GM10248 (cell line): ENCODE measurements around the gene ADAM11.

ENCODE experiments used
- CTCF ChIA-PET: fragments of 300-600 bp; sonication (Branson Sonifier 250); formaldehyde crosslinking; extraction: SDS; loops from one replicate; lab custom pipeline; 2021; ENCODE audit warnings: antibody characterized with exemption; lab: Yijun Ruan, JAX
- POLR2A ChIA-PET: fragments of 350-650 bp; sonication (Branson Sonifier 250); formaldehyde crosslinking; extraction: SDS; loops from one replicate; lab custom pipeline; 2020; ENCODE audit warnings: antibody characterized with exemption; lab: Yijun Ruan, JAX
- DNase-seq: peaks from one replicate; pipeline ENCODE4 v3.0.0; 2012; ENCODE audit errors: extremely low spot score
- CTCF ChIP-seq: IDR thresholded peaks from 2 replicates; pipeline ENCODE4 v1.5.1; 2012; ENCODE audit warnings: mild to moderate bottlenecking, low read depth; ENCODE audit errors: extremely low read depth, missing control alignments, control extremely low read depth

The ADAM11 gene

GRCh38 chr17:44765965-44766364, 7.2 kb downstream of the ADAM11 start:
- POLR2A ChIA-PET, result interaction anchor here (0.6 kb wide), 2 partner anchors 11 to 33 kb away, joined by 4 read pairs; no protein-coding TSS in a partner anchor
- TF ChIP-seq CTCF, result no peak
- DNase-seq, result no peak
- CTCF ChIA-PET, result interaction anchor here (2.1 kb wide), 1 partner anchor 13 kb away, joined by 7 read pairs; no protein-coding TSS in a partner anchor

- ChIA-PET POLR2A (interaction anchor here (0.6 kb wide), 1 partner anchor 11 kb away, joined by 4 read pairs; no protein-coding TSS in a partner anchor), CTCF (interaction anchor here (2.1 kb wide), 1 partner anchor 12 kb away, joined by 7 read pairs; no protein-coding TSS in a partner anchor)
- TF ChIP-seq CTCF, result no peak
These were observed 7.7 kb downstream of the ADAM11 start for GRCh38 chr17:44766409-44767038.

DNA sequence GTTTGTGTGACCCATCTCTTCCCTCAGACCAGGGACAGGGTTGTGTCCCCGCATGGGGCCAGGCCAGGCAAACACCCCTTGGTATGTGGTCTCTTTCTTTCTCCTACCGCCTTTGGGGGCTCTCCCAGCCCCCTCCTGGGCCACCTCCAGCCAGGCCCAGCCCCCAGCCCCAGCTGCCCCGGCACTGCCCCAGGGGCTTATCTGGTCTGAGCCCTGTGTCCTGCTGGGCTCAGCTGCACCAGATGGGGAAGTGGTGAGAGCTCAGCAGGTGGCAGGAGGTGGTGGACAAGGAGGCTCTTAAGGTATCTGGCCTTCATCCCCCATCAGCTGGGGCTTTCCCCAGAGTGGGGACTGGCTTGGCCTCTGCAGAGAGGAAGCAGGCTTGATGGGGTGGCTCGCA, 8.7 kb downstream of the ADAM11 start:
- TF ChIP-seq CTCF, result no peak
- POLR2A ChIA-PET, result no interaction called here
- DNase-seq, result peak; percentile 54
- CTCF ChIA-PET, result interaction anchor here (1.1 kb wide), 2 partner anchors 11 to 12 kb away, joined by 3 read pairs; no protein-coding TSS in a partner anchor

More at GRCh38 chr17:44766409-44767038, 7.7 kb downstream of the ADAM11 start:
- DNase-seq, result no peak

- DNase-seq, result no peak
- TF ChIP-seq CTCF, result no peak
- ChIA-PET POLR2A (no interaction called here), CTCF (interaction anchor here (1.0 kb wide), 1 partner anchor 8 kb away, joined by 3 read pairs; no protein-coding TSS in a partner anchor)
These were observed 9.8 kb downstream of the ADAM11 start for GRCh38 chr17:44768505-44769142.

DNA sequence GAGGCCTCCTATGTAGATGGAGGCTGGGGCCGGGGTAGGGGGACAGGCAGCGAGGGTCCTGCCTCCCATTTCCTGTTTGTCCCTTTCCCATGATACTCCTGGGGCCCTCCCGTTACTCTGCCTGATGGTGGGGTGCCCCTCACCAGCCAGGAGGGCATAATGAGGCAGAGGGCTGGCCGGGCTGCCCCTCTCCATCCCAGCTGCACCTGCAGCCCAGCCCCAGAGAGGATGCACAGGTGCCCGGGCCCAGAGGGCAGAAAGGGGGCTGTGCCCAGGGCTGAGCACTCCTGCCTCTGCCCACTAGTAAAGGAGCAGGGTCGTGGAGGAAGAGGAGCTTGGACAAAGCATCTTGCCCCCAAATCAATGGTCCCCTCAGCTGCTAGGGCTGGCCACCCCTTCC, 10.4 kb downstream of the ADAM11 start:
- DNase-seq, result no peak
- no peak for TF ChIP-seq CTCF
- ChIA-PET POLR2A (no interaction called here), CTCF (interaction anchor here (1.0 kb wide), 1 partner anchor 8 kb away, joined by 3 read pairs; no protein-coding TSS in a partner anchor)

GRCh38 chr17:44769647-44770084, 10.9 kb downstream of the ADAM11 start:
- CTCF ChIA-PET, result interaction anchor here (1.0 to 17.1 kb wide), 4 partner anchors 9 to 93 kb away, joined by 3 to 454 read pairs (median 4); no protein-coding TSS in a partner anchor
- POLR2A ChIA-PET, result no interaction called here
- no peak for DNase-seq
- TF ChIP-seq CTCF, result no peak
